Measurements from ENCODE around the gene KDSR.
A peak's percentile ranks its signal among the peaks of the same experiment; 100 is the strongest.

Gene KDSR

DNA sequence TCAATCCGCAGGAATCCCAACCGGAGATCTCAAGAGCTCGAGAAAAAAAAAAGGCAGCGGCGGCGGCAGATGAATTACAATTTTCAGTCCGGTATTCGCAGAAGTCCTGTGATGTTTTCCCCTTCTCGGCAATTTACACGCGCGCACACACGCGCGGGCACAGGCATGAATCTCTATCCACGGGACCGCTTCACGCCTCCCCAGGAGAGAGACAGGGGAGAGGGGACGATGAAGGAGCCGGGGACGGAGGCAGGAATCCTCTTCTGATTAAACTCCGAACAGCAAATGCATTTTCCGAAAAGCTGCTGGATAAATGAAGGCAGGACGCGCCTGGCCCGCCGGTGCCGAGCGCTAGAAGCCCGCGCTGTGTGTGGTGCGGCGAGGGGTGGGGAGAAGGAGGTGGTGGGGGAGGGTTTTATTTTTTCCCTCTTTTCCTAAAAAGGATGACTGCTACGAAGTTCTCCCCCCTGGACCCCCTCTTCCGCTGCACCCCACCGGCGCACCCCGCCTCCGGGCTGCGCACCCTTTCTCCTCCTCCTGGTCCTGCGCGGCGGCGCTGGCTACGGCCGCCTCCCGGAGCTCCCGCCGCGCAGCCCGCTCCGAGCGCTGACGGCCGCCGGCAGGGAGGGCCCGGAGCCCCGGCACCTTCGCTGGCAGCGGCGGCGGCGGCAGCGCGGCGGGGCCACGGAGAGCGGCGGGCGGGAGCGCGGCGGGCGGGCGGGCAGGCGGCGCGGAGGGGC, 47.5 kb downstream of the KDSR start, which contains the start of gene BCL2:
Gene BCL2 (minus strand): TSS at position 387 of the 740 bp plus-strand sequence.
- DNase-seq: peak; percentile 58

DNA sequence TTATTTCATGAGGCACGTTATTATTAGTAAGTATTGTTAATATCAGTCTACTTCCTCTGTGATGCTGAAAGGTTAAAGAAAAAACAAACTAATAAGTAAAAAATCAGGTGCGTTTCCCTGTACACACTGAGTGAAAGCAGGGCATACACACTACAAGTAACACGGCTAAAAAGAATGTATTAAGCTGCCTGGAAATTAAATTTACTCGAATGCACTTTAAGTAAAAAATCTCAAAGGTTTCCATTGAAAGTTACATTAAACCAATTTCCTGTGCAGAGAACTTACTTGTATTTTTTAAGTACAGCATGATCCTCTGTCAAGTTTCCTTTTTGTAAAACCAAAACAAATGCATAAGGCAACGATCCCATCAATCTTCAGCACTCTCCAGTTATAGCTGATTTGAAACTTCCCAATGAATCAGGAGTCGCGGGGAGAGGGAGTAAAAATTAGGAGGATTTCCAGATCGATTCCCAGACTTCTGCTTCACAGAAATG, 48.1 kb downstream of the KDSR start:
- DNase-seq: no peak

DNA sequence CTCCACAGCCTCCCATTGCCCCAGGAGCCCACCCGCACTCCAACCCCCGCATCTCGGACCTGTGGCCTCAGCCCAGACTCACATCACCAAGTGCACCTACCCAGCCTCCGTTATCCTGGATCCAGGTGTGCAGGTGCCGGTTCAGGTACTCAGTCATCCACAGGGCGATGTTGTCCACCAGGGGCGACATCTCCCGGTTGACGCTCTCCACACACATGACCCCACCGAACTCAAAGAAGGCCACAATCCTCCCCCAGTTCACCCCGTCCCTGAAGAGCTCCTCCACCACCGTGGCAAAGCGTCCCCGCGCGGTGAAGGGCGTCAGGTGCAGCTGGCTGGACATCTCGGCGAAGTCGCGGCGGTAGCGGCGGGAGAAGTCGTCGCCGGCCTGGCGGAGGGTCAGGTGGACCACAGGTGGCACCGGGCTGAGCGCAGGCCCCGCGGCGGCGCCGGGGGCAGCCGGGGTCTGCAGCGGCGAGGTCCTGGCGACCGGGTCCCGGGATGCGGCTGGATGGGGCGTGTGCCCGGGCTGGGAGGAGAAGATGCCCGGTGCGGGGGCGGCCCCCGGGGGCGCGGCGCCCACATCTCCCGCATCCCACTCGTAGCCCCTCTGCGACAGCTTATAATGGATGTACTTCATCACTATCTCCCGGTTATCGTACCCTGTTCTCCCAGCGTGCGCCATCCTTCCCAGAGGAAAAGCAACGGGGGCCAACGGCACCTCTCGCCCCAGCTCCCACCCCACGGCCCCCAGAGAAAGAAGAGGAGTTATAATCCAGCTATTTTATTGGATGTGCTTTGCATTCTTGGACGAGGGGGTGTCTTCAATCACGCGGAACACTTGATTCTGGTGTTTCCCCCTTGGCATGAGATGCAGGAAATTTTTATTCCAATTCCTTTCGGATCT, 48.8 kb downstream of the KDSR start:
- DNase-seq: peak; percentile 90

DNA sequence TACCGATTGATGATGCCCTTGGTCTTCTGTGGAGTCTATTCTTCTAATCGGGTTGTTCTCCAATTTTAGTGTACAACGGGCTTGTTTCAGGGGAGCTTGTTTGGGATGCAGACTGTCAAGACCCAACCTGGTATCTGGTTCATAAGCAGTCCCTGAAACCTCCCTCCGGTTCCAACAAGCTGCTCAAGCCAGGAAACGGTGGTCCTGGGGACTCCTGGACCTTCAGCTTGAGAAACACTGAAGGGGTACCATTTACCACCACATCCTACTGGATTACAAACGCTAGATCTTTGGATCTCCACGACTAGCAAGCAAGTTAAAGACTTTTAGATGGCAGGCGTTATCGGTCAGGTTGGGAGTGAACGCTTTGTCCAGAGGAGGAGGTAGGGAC, 49.5 kb downstream of the KDSR start:
- DNase-seq: no peak

DNA sequence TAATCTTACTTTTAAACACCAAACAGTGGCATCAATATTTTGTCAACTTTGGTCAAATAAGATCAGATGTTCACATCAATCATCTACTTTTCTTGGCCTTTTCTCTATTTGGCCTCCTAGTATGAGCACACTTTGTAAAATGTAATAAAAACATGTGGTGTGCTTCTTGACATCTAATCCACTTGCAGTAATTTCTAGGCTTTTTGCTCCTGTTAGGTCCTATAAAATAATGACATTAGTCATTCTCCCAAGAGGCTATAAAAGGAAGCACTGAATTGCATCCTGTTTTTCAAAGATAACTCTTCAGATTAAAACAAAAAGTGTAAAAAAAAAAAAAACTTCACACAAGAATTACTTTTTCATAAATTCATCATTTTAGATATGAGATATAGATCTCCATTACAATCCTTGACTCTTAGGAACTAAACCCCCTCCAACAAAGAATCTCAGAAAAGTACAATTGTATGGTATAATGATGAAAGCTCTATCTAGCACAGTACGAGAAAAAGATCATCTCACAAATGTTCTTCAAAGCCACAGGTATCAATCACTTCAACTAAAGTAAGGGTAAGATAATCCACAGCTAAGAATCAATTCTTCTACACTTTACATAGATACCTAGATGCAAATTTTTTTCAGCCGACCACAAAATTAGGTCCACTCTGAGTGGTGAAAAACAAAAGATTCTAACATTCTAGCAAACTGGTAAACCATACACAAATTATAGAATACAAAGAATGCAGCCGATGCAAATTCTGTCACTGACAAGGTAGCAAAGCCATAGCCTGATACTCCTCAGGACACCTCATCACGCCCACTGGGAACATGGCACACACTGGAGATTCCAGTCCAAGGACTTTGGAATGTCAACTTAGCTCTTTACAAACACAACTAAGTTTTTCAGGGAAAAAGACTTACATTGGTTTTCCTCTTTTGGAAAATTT, 50.1 kb downstream of the KDSR start:
- no peak for DNase-seq

DNA sequence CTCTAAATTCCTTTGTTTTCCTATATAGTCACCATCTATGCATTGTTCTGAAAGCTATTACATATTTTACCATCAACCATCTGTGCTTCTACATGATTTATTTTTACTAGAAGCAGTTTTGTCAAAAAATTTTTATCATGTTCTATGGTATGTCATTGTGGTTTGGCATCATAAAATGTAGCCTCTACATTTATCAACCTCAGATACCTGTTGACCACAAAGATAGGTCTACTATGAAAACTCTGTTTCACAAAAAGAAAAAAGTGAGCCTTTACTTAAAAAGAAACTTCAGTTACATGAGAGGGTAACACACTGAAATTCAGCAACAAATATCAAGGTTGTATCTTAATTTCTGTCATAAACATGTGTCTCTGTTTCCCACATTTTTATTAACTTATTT, 51.1 kb downstream of the KDSR start:
- DNase-seq: no peak

DNA sequence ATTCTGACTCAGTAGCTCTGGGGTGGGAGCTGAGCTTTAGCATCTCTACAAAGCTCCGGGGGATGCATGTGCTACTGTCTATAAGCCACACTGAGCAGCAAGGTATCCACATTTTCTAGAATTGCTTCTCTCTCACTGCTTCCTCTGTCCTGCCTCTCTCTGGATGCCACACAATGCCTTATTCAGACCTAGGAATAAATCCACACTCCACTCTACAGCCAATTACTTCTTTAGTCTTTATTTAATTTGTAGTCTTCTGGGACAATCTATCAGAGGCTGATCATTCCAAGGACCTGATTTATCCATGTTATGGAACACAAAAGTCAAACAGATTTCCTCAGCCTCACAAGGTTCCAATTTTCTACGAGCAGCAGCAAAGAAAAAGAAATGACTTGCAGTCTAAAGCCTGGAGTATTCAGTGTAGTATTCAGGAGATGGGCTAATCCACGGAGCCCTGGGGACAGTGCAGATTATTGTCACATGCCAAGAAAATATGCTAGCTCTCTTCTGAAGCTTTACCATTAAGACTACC, 51.8 kb downstream of the KDSR start:
- no peak for DNase-seq

DNA sequence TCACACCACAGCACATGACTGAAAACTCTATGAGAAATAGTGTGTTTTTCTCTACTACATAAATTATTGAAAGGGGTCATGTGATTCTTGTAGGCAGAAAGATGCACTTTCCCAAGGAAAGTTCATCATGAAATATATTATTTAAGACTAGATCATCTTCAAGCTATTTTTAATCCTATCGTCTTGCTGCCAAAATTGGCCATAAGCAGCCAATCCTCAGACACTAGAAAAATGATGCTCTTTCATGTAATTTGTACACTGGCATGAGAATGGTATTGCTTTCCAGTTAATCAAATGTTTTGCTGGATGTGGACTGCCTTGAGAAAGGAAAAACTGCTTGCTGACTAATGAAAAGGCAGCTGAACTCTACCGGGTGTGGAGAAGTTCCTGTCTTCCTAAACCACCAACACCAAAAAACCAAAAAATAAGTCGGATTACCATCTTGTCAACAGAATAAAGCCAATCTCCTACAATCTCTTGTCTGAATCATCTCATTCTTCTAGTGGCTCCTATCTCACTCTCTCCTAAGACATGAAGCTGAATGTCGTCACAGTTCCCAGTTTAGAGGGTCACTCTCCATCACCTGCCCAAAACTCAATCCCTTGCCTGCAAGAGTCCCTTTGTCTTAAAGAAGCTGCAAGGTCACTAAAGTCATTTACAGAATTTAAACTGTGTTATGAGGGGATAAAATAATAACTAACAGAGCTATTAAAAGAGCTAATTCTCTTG, 52.8 kb downstream of the KDSR start:
- DNase-seq: no peak

DNA sequence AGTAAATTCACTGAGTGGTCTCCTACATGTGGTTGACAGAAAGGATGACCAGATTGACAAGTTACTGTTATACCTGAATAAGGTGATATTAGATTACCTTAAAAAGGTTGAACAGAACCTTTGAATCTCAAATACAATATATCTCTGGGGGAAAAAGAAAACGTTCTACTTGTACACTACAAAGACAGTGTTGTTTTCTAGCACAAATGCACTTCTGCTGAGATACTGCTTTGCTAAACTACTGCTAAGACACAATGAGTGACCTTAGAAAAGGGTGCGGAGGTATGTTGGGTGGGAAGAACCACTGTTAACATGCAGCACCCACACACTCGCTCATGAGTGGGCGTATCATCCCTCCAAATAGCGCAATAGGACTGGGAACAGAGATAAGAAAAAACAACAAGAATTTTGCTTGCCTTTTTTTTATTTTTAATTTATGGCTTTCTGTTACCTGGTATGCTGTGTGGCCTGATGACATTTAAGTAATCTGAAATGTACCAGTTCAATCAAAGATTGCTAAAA, 53.5 kb downstream of the KDSR start:
- DNase-seq: no peak

DNA sequence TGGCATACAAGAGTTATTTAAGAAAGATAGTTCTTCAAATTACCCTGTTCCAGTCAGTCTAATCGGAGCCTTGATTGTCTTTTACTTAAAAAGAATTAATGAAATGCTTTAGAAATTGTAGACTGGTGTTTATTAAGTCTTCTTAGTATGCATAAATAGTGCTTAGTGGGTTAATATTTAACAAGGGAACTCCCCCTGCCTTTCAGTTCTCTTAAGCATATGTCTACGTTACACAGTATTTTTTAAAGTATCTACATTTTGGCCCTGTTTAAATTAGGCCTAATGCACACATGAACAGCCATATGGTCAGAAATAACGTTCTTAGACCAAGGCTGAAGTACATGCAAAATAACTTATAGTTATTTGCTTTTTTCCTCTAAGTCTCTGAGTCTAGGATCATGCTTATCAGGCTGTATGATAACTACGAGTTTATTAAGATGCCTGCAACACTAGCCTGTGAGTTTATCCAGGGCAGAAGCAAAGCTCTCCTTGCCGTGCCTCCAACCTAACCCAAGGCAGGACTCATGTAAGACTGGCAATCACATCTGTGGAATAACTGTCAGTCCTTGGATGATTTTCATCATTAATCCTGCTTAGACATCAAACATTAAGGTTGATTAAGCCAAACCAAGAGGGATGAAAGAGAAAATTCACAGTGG, 54.1 kb downstream of the KDSR start:
- DNase-seq: no peak

DNA sequence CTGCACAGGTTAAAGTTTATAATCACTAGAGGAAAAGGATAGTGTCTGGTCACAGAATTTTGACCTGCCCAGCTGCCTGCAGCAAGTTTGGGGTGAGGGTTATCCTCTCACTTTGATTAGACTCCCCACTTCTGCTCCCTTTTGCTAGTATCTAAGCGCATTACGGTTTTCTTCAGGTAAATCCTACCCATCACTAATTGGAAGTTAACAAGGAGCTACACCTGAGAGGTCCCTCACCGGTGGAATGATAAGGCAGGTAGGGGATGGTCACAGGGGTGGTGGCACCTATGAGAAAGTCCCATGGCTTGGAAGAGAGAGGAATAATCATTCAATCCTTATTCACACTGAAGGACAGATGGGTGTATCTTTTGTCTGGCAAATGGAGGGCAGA, 55.0 kb downstream of the KDSR start:
- DNase-seq: no peak

DNA sequence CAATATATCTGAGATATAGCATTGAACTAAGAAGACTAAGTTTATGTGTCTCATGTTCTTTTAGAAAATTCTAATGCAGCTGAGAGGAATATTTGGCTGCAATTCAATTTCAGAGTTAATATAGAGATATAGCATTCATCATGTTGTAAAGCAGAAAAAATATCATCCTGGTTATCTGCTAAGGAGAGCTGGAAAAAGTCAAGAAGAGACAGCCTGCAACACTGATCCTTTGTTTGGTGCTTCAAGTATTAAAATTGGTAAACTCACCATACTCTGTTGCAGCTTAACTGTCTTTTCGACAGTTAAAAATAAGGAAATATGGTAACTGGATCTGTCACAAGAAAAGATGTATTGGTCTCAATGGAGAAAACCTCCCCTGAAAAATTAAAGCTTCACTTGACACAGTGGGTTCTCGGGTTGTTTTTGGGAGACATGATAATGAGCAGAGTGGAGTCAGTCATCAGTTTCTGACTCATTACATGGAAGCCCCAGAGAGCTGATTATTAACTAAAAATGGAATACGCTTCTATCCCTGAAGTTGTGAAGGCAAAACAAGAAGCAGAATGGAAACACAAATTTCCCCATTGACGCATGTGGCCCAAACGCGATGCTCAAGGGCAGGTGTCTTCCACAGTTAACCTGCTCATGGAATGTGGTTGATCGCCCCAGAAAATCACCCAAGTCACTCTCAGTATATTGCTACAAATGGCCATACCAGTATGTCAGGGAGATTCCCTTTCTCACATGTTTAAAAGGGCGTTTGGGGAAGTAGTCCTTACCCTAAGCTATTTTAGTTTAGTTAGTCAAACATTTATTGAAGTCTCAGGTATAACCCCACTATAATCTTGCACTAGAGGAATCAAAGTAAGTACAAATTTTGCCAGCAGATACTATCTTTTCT, 55.6 kb downstream of the KDSR start:
- DNase-seq: no peak

DNA sequence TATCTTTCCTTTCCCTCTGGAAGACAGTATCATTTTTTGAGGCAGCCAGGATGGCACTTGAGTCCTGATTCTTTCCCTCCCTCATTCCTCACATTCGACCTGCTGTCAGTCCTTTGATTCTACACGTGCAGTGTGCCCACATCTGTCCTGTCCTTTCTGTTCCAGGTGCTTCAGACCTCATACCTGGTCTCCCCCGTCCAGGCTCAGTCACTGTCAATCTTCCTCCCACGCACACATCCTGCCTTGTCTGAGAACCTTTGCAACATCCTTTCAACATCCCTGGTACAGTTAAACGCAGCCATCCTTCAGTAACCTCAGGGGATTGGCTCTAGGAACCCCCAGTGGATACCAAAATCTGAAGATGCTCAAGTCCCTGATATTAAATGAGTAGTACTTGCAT, 57.6 kb downstream of the KDSR start:
- no peak for DNase-seq

DNA sequence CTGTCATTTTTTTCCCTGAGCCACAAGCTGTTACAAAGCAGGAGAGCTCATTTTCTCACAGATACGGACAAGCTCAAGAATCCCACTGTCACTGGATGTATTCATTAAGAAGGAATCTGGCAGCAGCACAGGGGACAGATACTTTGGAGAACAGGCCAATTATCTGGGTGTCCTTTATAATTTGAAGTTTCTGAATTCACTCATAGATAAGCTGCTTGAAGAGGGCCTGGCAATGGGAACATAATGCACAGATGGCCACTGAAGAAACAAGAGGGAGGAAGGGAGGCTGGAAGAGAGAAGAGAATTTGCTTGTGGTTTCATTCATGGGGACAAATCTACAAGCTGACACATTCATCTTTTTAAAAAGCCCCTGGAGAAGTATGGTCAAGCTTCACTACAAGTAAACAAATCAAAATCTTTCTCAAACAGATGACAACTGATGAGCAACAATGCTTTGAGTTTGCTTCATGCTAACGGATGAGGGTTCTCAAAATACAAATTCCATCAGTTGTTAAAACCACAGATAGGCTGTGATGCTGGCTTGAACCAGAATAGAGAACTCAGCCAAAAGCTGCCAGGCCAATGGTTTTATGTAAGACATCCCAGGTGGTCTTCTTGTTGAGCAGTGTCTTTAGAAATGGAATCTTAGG, 59.3 kb downstream of the KDSR start:
- DNase-seq: no peak

DNA sequence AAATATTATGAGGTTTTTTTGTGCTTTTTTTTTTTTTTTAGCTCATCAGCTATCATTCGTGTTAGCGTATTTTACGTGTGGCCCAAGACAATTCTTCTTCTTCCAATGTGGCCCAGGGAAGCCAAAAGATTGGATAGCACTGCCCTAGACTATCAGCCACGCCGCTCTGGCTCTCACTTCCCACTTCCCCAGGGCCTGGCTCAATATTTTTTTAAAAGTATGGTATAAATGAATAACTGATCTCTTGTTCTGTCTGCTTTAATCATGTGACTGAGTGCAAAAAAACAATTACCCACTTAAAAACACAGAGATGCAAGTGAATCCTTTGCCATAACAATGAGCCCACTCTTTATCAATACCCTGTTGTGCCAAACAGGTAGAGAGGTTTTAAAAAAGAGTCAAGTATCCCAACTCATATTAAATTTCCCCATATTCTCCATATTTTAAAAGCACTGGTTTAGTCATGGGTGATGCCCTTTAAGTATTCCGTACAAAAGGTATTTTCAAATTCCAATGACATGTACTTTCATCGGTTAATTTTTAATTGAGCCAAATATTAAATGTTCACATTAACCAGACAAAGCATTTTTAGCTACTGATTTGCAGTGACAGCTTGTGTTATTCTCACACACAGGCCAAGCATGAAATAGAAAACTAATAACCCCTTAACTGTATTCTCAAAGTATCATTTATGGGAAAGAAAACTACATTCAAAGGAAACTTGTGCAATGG, 60.0 kb downstream of the KDSR start:
- no peak for DNase-seq

DNA sequence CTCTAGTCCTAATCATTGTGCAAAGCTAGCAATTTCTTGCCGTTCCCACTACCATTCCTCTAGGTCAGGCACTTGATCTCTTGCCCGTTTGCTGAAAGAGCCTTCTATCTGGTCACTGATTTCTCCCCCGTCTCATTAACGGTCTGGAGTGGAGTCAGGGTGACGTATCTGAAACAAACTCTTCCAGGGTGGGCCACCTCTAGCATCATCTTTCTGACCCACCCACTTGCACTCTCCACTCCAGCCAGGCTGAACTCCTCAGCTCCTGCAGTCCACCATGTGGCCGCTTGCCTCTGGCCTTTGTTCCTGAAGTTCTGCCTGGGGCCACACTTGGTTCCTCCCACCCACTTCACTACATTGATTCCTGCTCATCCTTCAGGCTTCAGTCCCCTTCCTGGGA, 60.8 kb downstream of the KDSR start:
- no peak for DNase-seq

DNA sequence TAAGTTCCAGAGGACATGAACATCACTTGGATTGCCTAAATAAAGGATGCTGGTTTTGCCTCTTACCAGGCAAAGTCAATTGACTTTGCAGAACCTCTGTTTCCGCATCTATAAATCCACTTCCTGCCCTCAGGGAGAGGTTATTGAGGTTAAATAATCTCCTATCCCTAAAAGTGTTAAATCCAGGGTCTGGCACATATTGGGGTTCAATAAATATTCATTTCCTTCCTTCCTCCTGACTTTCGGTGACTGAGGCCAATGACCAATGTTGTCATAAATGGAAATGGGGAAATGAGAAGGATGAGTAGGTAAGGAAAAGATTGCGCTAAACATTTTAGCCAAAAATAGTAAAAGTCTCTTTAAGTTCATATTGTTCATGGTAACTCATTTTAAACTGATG, 63.5 kb downstream of the KDSR start:
- no peak for DNase-seq

DNA sequence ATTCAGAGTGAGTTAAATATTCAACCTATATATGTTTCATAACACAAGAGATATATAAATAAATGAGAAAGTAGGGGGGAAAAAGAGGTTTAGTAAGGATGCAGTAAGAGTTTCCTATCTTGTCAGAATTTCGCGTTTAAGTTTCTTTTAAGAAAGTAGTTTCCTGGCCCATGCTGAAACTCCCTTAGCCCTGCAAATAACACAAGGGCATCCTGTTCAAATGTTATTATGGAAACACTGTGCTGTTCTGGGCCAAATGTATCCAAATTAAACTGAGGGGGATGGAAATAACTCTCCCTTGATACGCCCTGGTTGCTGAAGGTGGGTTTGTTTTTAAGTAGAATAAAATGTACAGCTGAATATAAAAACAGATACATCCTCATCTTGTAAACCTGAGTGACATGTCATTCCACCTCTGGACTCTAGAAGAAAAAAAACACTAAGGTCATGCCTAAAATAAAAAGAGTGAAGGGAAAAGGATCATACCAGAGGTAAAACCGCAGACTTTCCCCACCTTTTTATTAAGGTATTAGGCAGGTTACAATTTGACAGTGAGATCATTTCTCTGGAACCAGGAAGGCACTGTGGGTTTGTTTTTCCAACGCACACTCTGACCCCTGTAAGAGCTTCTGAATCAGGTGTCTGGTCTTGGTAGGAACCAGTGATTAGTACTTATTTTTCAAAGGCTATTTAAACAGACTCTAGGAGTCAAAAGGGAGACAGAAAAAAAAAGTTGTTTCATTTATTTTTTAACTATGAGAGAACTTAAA, 64.2 kb downstream of the KDSR start:
- DNase-seq: no peak

Data from activated CD4-positive, alpha-beta T cell treated with anti-CD3 and anti-CD28 coated beads, Interleukin-2, Interleukin-6, amounts not matched to agents 100 ng/mL and 50 ng/mL, durations not matched to agents 16 hours and 8 hours (primary cell).